Measurements from ENCODE around the gene OTUB2.

- TF ChIP-seq RAD21 (IDR thresholded peaks at IDR 0.05; ENCODE audit: low read length) (no peak), EZH2phosphoT487 (IDR thresholded peaks at IDR 0.05; ENCODE audit: borderline replicate concordance, low read depth) (no peak)
Observed at GRCh38 chr14:94052199-94052598, 26.1 kb downstream of the OTUB2 start.
